Kidney epithelial cell (primary cell): Measurements from ENCODE around the gene SPARCL1. TPM values are rescaled to one million over a fixed set of nuclear protein-coding genes. Genes with fewer than 3 reads are reported as not detected.
"Not testable (repeated sequence)": the region's sequence is repeated elsewhere in the genome, so short reads cannot be mapped to it uniquely, and the experiment has no call there.

ENCODE experiments used
- DNase-seq: peaks from one replicate; pipeline ENCODE4 v3.0.0-alpha.2; 2010; ENCODE audit warnings: low read depth
- H3K27me3 ChIP-seq: 2 replicates; pipeline ENCODE4 v1.6.0; 2011; ENCODE audit warnings: low read length; ENCODE audit not compliant: control insufficient read depth, insufficient read depth
- H3K36me3 ChIP-seq: 2 replicates; pipeline ENCODE4 v1.5.1; 2011; ENCODE audit warnings: low read length; ENCODE audit not compliant: control insufficient read depth, insufficient read depth
- H3K4me3 ChIP-seq: 2 replicates; pipeline ENCODE4 v1.5.1; 2011; ENCODE audit warnings: low read depth, mild to moderate bottlenecking, control low read depth, low read length
- CTCF ChIP-seq: IDR thresholded peaks from 2 replicates; pipeline ENCODE4 v1.5.1; 2011; ENCODE audit warnings: mild to moderate bottlenecking, moderate library complexity, low read length, control low read depth, inconsistent platforms; ENCODE audit not compliant: insufficient read depth, poor library complexity, severe bottlenecking
- total RNA-seq: library from RNA; depleted of rRNA; stranded (reverse); fragments of >200 nt; gene quantifications from 2 replicates; pipeline ENCODE4 v1.2.3, GENCODE V29; 2015

The SPARCL1 gene
- total RNA-seq, 1 donor from 2014 or later, result not detected

- Histone ChIP-seq H3K27me3 (no peaks in the 10 kb centered on the region), H3K4me3 (no peak overlapping the region), H3K36me3 (no peaks in the 10 kb centered on the region)
- peak; percentile 18 for TF ChIP-seq CTCF
- DNase-seq, result no peak
Observed at GRCh38 chr4:87497159-87497558, 32.0 kb downstream of the SPARCL1 start.

GRCh38 chr4:87493115-87493514, 36.1 kb downstream of the SPARCL1 start:
- DNase-seq, result no peak

GRCh38 chr4:87491851-87492250, 37.3 kb downstream of the SPARCL1 start:
- not testable (repeated sequence) for DNase-seq, H3K27me3 ChIP-seq, H3K36me3 ChIP-seq, H3K4me3 ChIP-seq

More at GRCh38 chr4:87493115-87493514, 36.1 kb downstream of the SPARCL1 start:
- Histone ChIP-seq H3K36me3 (no peaks in the 10 kb centered on the region), H3K4me3 (no peak overlapping the region), H3K27me3 (no peaks in the 10 kb centered on the region)
- no peak for TF ChIP-seq CTCF

GRCh38 chr4:87491436-87491835, 37.7 kb downstream of the SPARCL1 start:
- Histone ChIP-seq H3K36me3 (no peaks in the 10 kb centered on the region), H3K4me3 (no peak overlapping the region), H3K27me3 (no peaks in the 10 kb centered on the region)
- no peak for DNase-seq
- TF ChIP-seq CTCF, result no peak

GRCh38 chr4:87490664-87491369, 38.4 kb downstream of the SPARCL1 start:
- TF ChIP-seq CTCF, result no peak
- H3K27me3 ChIP-seq, result no peaks in the 10 kb centered on the region
- no peak for DNase-seq
- no peak overlapping the region for H3K4me3 ChIP-seq
- no peaks in the 10 kb centered on the region for H3K36me3 ChIP-seq

- no peaks in the 10 kb centered on the region for H3K36me3 ChIP-seq
- DNase-seq, result no peak
- no peak for TF ChIP-seq CTCF
- H3K4me3 ChIP-seq, result no peak overlapping the region
- H3K27me3 ChIP-seq, result no peaks in the 10 kb centered on the region
Observed at GRCh38 chr4:87489678-87490077, 39.5 kb downstream of the SPARCL1 start.

- DNase-seq, H3K27me3 ChIP-seq, H3K4me3 ChIP-seq, H3K36me3 ChIP-seq: not testable (repeated sequence)
Observed at GRCh38 chr4:87488666-87489065, 40.5 kb downstream of the SPARCL1 start.

- DNase-seq, H3K4me3 ChIP-seq, H3K36me3 ChIP-seq, H3K27me3 ChIP-seq: not testable (repeated sequence)
Observed at GRCh38 chr4:87483247-87483646, 45.9 kb downstream of the SPARCL1 start.
